Vagina (tissue), 2 donors: Measurements from ENCODE around the gene NLGN2. TPM values are rescaled to one million over a fixed set of nuclear protein-coding genes. Genes with fewer than 3 reads are reported as not detected.

Experiments
- DNase-seq, 2 donors: peaks; one replicate each; pipeline ENCODE4 v3.0.0-alpha.2; 2017; ENCODE audit errors: extremely low spot score in 2 of 2
- H3K27ac ChIP-seq: fragments of 200-600 bp; sonication (generic); one replicate; pipeline ENCODE4 v1.5.1; 2019
- H3K27me3 ChIP-seq: fragments of 200-600 bp; sonication (generic); one replicate; pipeline ENCODE4 v1.5.1; 2019
- H3K36me3 ChIP-seq, 2 donors: fragments of 200-600 bp; sonication (generic); one replicate each; pipeline ENCODE4 v1.5.1; 2017 to 2019
- H3K4me1 ChIP-seq: fragments of 200-600 bp; sonication (generic); one replicate; pipeline ENCODE4 v1.5.1; 2019
- H3K4me3 ChIP-seq, 2 donors: fragments of 200-600 bp; sonication (generic); 1 replicate in 1 of 2; 2 replicates in 1 of 2; pipeline ENCODE4 v1.5.1; 2016 to 2019
- H3K9me3 ChIP-seq: fragments of 200-600 bp; sonication (generic); one replicate; pipeline ENCODE4 v1.5.1; 2019
- CTCF ChIP-seq, 3 experiments: fragments of 450-650 bp in 2 of 3; fragments of 200-600 bp in 1 of 3; sonication (generic) in 1 of 3; IDR thresholded peaks; one replicate each; pipeline ENCODE4 v1.5.1; 2017 to 2019; ENCODE audit warnings: antibody characterized with exemption in 3 of 3, mild to moderate bottlenecking in 2 of 3, moderate library complexity in 2 of 3
- POLR2A ChIP-seq, 2 donors: fragments of 450-650 bp; IDR thresholded peaks; one replicate each; pipeline ENCODE4 v1.6.1; 2017; ENCODE audit warnings: antibody characterized with exemption in 2 of 2, mild to moderate bottlenecking in 2 of 2, moderate library complexity in 2 of 2
- POLR2AphosphoS5 ChIP-seq, 2 donors: sonication (generic); formaldehyde crosslinking; IDR thresholded peaks; one replicate each; pipeline ENCODE4 v1.9.0; 2017; ENCODE audit warnings: antibody characterized with exemption in 2 of 2, mild to moderate bottlenecking in 2 of 2, low read depth in 1 of 2; ENCODE audit not compliant: insufficient read depth in 1 of 2
- intact Hi-C: fragments of 100-400 bp; cut with DNase I; formaldehyde crosslinking; loops from one replicate; pipeline ENCODE4 v1.15.1; 2023
- total RNA-seq: library from RNA; depleted of rRNA; stranded (reverse); fragments of >200 nt; gene quantifications from one replicate; pipeline ENCODE4 v1.2.3, GENCODE V29; 2016

Gene NLGN2
- total RNA-seq, 1 donor from 2014 or later = 25.5 TPM

GRCh38 chr17:7439462-7440112 lies 31.9 kb downstream of the NLGN2 start, which contains the start of gene FGF11:
TSS of gene FGF11 (plus strand) at chr17:7439512. CDS start at chr17:7439621, 109 bp downstream.
- Histone ChIP-seq H3K4me1 (peaks cover 62% of the 10 kb centered on the region), H3K27me3 (no peaks in the 10 kb centered on the region), H3K4me3 (peak within 1 kb of the TSS; percentile 46 to 49), H3K9me3 (no peaks in the 10 kb centered on the region), H3K36me3 (no peaks in the 10 kb centered on the region), H3K27ac (peak within 1 kb of the TSS; percentile 81)
- DNase-seq = no peak
- intact Hi-C loops = loop anchor here (2.0 to 5.0 kb wide), 3 partner anchors 45 to 118 kb away; partner anchors contain the start of genes KCTD11, POLR2A and TNFSF13
- no peak for TF ChIP-seq POLR2A (IDR thresholded peaks at IDR 0.05)
- TF ChIP-seq POLR2AphosphoS5 (IDR thresholded peaks at IDR 0.05; ENCODE audit: insufficient read depth in 1 of 2, low read depth in 1 of 2) = no peak
- TF ChIP-seq CTCF (IDR thresholded peaks at IDR 0.05) = no peak

- no peak for DNase-seq
- H3K4me1 ChIP-seq = peaks cover 68% of the 10 kb centered on the region
Measured at GRCh38 chr17:7440113-7440833, 32.6 kb downstream of the NLGN2 start.

GRCh38 chr17:7440834-7441195 lies 33.2 kb downstream of the NLGN2 start:
- Histone ChIP-seq H3K4me1 (peaks cover 70% of the 10 kb centered on the region), H3K27ac (peak overlapping the region; percentile 81), H3K9me3 (no peaks in the 10 kb centered on the region), H3K36me3 (no peaks in the 10 kb centered on the region), H3K27me3 (no peaks in the 10 kb centered on the region), H3K4me3 (peak overlapping the region; percentile 46 to 49)
- intact Hi-C loops = no loop called here
- DNase-seq = no peak
- no peak for TF ChIP-seq CTCF (IDR thresholded peaks at IDR 0.05)
- TF ChIP-seq POLR2A (IDR thresholded peaks at IDR 0.05) = no peak
- TF ChIP-seq POLR2AphosphoS5 (IDR thresholded peaks at IDR 0.05; ENCODE audit: insufficient read depth in 1 of 2, low read depth in 1 of 2) = no peak

More at GRCh38 chr17:7440113-7440833, 32.6 kb downstream of the NLGN2 start:
- H3K27me3 ChIP-seq = no peaks in the 10 kb centered on the region
- no peaks in the 10 kb centered on the region for H3K36me3 ChIP-seq
- peak overlapping the region; percentile 46 to 49 for H3K4me3 ChIP-seq
- H3K9me3 ChIP-seq = no peaks in the 10 kb centered on the region
- intact Hi-C loops = no loop called here
- TF ChIP-seq POLR2AphosphoS5 (IDR thresholded peaks at IDR 0.05; ENCODE audit: insufficient read depth in 1 of 2, low read depth in 1 of 2) (no peak), CTCF (IDR thresholded peaks at IDR 0.05) (no peak), POLR2A (IDR thresholded peaks at IDR 0.05) (no peak)
- peak overlapping the region; percentile 81 for H3K27ac ChIP-seq

DNA sequence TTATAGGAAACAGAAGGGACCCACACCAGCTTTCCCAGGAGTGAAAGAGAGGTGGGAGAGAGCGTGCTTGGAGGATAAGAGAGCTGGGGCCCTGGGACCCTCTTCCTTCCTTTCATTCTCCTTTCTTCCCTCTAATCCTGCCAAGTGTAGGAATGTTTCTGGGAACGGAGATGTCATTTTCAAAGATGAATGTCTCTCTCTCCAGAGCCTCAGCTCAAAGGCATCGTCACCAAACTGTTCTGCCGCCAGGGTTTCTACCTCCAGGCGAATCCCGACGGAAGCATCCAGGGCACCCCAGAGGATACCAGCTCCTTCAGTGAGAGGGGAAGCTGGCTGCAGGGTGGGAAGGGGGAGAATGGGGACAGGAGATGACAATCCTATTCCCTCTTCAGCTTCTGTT lies 33.6 kb downstream of the NLGN2 start:
- Histone ChIP-seq H3K4me3 (no peak overlapping the region), H3K9me3 (no peaks in the 10 kb centered on the region), H3K4me1 (peaks cover 70% of the 10 kb centered on the region), H3K27ac (no peak overlapping the region), H3K36me3 (no peaks in the 10 kb centered on the region), H3K27me3 (no peaks in the 10 kb centered on the region)
- TF ChIP-seq CTCF (IDR thresholded peaks at IDR 0.05) (no peak), POLR2AphosphoS5 (IDR thresholded peaks at IDR 0.05; ENCODE audit: insufficient read depth in 1 of 2, low read depth in 1 of 2) (no peak), POLR2A (IDR thresholded peaks at IDR 0.05) (no peak)
- intact Hi-C loops = no loop called here
- DNase-seq = no peak

DNA sequence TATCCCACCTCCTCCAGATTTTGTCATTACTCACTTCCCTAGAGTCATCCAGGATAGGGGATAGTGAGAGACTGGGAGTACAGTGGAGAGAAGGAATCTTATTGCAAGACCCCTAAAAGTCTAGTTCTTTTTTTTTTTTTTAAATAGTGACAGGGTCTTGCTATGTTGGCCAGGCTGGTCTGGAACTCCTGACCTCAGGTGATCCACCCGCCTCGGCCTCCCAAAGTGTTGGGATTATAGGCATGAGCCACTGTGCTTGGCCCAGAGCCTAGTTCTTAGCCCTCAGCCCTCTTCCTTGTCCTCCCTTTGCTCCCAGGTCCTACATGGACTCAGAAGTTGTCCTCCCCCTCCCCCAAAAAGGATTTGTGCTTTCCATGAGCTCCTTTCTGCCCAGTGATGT lies 34.5 kb downstream of the NLGN2 start:
- H3K4me1 ChIP-seq = peaks cover 63% of the 10 kb centered on the region
- H3K4me3 ChIP-seq = no peak overlapping the region
- H3K9me3 ChIP-seq = no peaks in the 10 kb centered on the region
- TF ChIP-seq POLR2AphosphoS5 (IDR thresholded peaks at IDR 0.05; ENCODE audit: insufficient read depth in 1 of 2, low read depth in 1 of 2) = no peak
- no peak for TF ChIP-seq POLR2A (IDR thresholded peaks at IDR 0.05)
- TF ChIP-seq CTCF (IDR thresholded peaks at IDR 0.05) = no peak
- DNase-seq = no peak
- H3K27me3 ChIP-seq = no peaks in the 10 kb centered on the region
- no peak overlapping the region for H3K27ac ChIP-seq
- H3K36me3 ChIP-seq = no peaks in the 10 kb centered on the region
- intact Hi-C loops = no loop called here
